Central memory CD4-positive, alpha-beta T cell (primary cell): Measurements from ENCODE around the gene CFAP45.
"Not testable (repeated sequence)": the region's sequence is repeated elsewhere in the genome, so short reads cannot be mapped to it uniquely, and the experiment has no call there.

Source experiments
- DNase-seq: peaks from one replicate; pipeline ENCODE4 v3.0.0; 2022

The CFAP45 gene

GRCh38 chr1:159922511-159923202 is 22.7 kb upstream of the CFAP45 start:
- no peak for DNase-seq

GRCh38 chr1:159921700-159922504 is 21.9 kb upstream of the CFAP45 start:
- peak; percentile 32 for DNase-seq

- peak; percentile 12 for DNase-seq
Measured at GRCh38 chr1:159921251-159921650, 21.3 kb upstream of the CFAP45 start.

- DNase-seq: no peak
Measured at GRCh38 chr1:159920651-159921050, 20.7 kb upstream of the CFAP45 start.

- no peak for DNase-seq
Measured at GRCh38 chr1:159920202-159920601, 20.2 kb upstream of the CFAP45 start.

GRCh38 chr1:159919236-159919865 is 19.4 kb upstream of the CFAP45 start:
- DNase-seq: no peak

GRCh38 chr1:159918352-159919200 is 18.6 kb upstream of the CFAP45 start:
- no peak for DNase-seq

- DNase-seq: no peak
Measured at GRCh38 chr1:159917533-159918351, 17.8 kb upstream of the CFAP45 start.

GRCh38 chr1:159916242-159917051 is 16.5 kb upstream of the CFAP45 start:
- no peak for DNase-seq

- no peak for DNase-seq
Measured at GRCh38 chr1:159915571-159916241, 15.7 kb upstream of the CFAP45 start.

GRCh38 chr1:159914252-159915018 is 14.5 kb upstream of the CFAP45 start:
- no peak for DNase-seq

GRCh38 chr1:159913451-159914192 is 13.7 kb upstream of the CFAP45 start:
- DNase-seq: no peak

- no peak for DNase-seq
Measured at GRCh38 chr1:159911326-159912070, 11.5 kb upstream of the CFAP45 start.

- no peak for DNase-seq
Measured at GRCh38 chr1:159908031-159908940, 8.3 kb upstream of the CFAP45 start.

- DNase-seq: no peak
Measured at GRCh38 chr1:159906960-159907359, 7.0 kb upstream of the CFAP45 start.

- not testable (repeated sequence) for DNase-seq
Measured at GRCh38 chr1:159904036-159904435, 4.1 kb upstream of the CFAP45 start.

- DNase-seq: no peak
Measured at GRCh38 chr1:159902541-159902940, 2.6 kb upstream of the CFAP45 start.
